HepG2 (cell line): ENCODE results near the gene TEF. TPM values are rescaled to one million over a fixed set of nuclear protein-coding genes. Genes with fewer than 3 reads are reported as not detected.
A peak's percentile ranks its signal among the peaks of the same experiment; 100 is the strongest.

ENCODE experiments used
- ATAC-seq: fragments of 200-7000 bp; cut with Tn5 transposase; 3 replicates; pipeline ENCODE4 v1.9.1; 2020; ENCODE audit warnings: mild to moderate bottlenecking, moderate library complexity
- BruUV-seq: library from RNA; stranded (reverse); fragments of 400-500 nt; replicated peaks from 2 replicates; lab custom pipeline; 2021; lab: Mats Ljungman, UMichigan
- CTCF ChIA-PET: fragments of 300-600 bp; formaldehyde crosslinking; extraction: SDS; loops from one replicate; lab custom pipeline; 2021; ENCODE audit warnings: low total read pairs, inconsistent platforms, low intra/inter-chr PET ratio; lab: Yijun Ruan, JAX
- POLR2A ChIA-PET: fragments of 350-600 bp; sonication (Branson Sonifier 250); formaldehyde crosslinking; loops from one replicate; lab custom pipeline; 2020; ENCODE audit warnings: antibody characterized with exemption, inconsistent platforms; lab: Yijun Ruan, JAX
- DNase-seq: peaks from one replicate; pipeline ENCODE4 v3.0.0-alpha.2; 2015; ENCODE audit warnings: low spot score
- FAIRE-seq: peaks from 3 replicates; lab custom pipeline; 2011; peaks lifted over from hg19 to GRCh38; lab: Jason Lieb, UNC
- H2AFZ ChIP-seq: one replicate; pipeline ENCODE4 v1.6.1; 2011; ENCODE audit warnings: low read length, inconsistent platforms
- H3K27ac ChIP-seq: fragments of 300-600 bp; 3 replicates; pipeline ENCODE4 v1.8.0; 2011; ENCODE audit warnings: mixed run types, mild to moderate bottlenecking, mixed read lengths, low read length, inconsistent platforms; ENCODE audit not compliant: insufficient read depth; ENCODE audit errors: extremely low read length
- H3K27me3 ChIP-seq, 2 experiments: fragments of 200-600 bp in 1 of 2; 2 replicates in 1 of 2; 3 replicates in 1 of 2; pipeline versions ENCODE4 v1.6.0 to v1.8.0; 2011; ENCODE audit warnings: low read length in 2 of 2, mild to moderate bottlenecking in 2 of 2, moderate library complexity in 2 of 2, inconsistent platforms in 1 of 2; ENCODE audit not compliant: insufficient read depth in 2 of 2, control insufficient read depth in 1 of 2
- H3K36me3 ChIP-seq, 2 experiments: fragments of 200-600 bp in 1 of 2; replicated peaks in 1 of 2; 2 replicates in 1 of 2; 3 replicates in 1 of 2; pipeline versions ENCODE4 v1.5.1 to v1.8.0; 2011; ENCODE audit warnings: low read length in 2 of 2, inconsistent platforms in 1 of 2; ENCODE audit not compliant: insufficient read depth in 2 of 2, control insufficient read depth in 1 of 2
- H3K4me1 ChIP-seq: 2 replicates; pipeline ENCODE4 v1.5.1; 2012; ENCODE audit warnings: low read length, inconsistent platforms; ENCODE audit not compliant: insufficient read depth
- H3K4me2 ChIP-seq: 2 replicates; pipeline ENCODE4 v1.6.0; 2011; ENCODE audit warnings: low read depth, low read length, inconsistent platforms
- H3K4me3 ChIP-seq, 3 experiments: fragments of 200-600 bp in 1 of 3; sonication (generic), shearing (Covaris generic) in 1 of 3; replicated peaks in 1 of 3; 2 replicates each; pipeline ENCODE4 v1.5.1; 2011 to 2016; ENCODE audit warnings: low read length in 3 of 3, inconsistent platforms in 2 of 3, low read depth in 2 of 3, mild to moderate bottlenecking in 2 of 3, control low read depth in 1 of 3, mixed read lengths in 1 of 3; ENCODE audit not compliant: insufficient read depth in 1 of 3
- H3K79me2 ChIP-seq: one replicate; pipeline ENCODE4 v1.6.1; 2011; ENCODE audit warnings: low read length, inconsistent platforms; ENCODE audit not compliant: insufficient read depth
- H3K9ac ChIP-seq: 2 replicates; pipeline ENCODE4 v1.6.0; 2011; ENCODE audit warnings: mild to moderate bottlenecking, low read depth, low read length, inconsistent platforms; ENCODE audit not compliant: insufficient read depth
- H3K9me3 ChIP-seq: 2 replicates; pipeline ENCODE4 v1.5.1; 2012; ENCODE audit warnings: mild to moderate bottlenecking, low read length
- H4K20me1 ChIP-seq: 2 replicates; pipeline ENCODE4 v1.6.0; 2011; ENCODE audit warnings: inconsistent platforms, mild to moderate bottlenecking, low read length, moderate library complexity; ENCODE audit not compliant: insufficient read depth
- ETV6 ChIP-seq: sonication (generic); formaldehyde crosslinking; conservative IDR thresholded peaks from 2 replicates; pipeline ENCODE4 v1.4.0; 2020; ENCODE audit warnings: missing genetic modification reagents
- FOXK1 ChIP-seq: sonication (generic); formaldehyde crosslinking; IDR thresholded peaks from 2 replicates; pipeline ENCODE4 v1.4.0; 2020; ENCODE audit warnings: low read depth, missing genetic modification reagents, borderline replicate concordance
- NR2F2 ChIP-seq: IDR thresholded peaks from 2 replicates; pipeline ENCODE4 v1.6.1; 2012; ENCODE audit warnings: low read depth, inconsistent platforms, borderline replicate concordance
- PHB2 ChIP-seq: fragments of 450-650 bp; IDR thresholded peaks from 2 replicates; pipeline ENCODE4 v1.6.1; 2018; ENCODE audit not compliant: partially characterized antibody
- RCOR2 ChIP-seq: IDR thresholded peaks from 2 replicates; pipeline ENCODE4 v1.6.1; 2016; ENCODE audit warnings: missing biosample characterization, missing genetic modification reagents
- RELA ChIP-seq: sonication (generic); formaldehyde crosslinking; IDR thresholded peaks from 2 replicates; pipeline ENCODE4 v1.4.0; 2020; ENCODE audit warnings: missing genetic modification reagents
- ZMYM3 ChIP-seq: sonication (generic); formaldehyde crosslinking; IDR thresholded peaks from 2 replicates; pipeline ENCODE4 v1.5.1; 2020; ENCODE audit warnings: mild to moderate bottlenecking, missing genetic modification reagents
- ZNF629 ChIP-seq: sonication (generic); formaldehyde crosslinking; conservative IDR thresholded peaks from 2 replicates; pipeline ENCODE4 v1.5.0; 2020; ENCODE audit warnings: missing genetic modification reagents
- ZNF790 ChIP-seq: sonication (generic); formaldehyde crosslinking; IDR thresholded peaks from 2 replicates; pipeline ENCODE4 v1.8.0; 2022; ENCODE audit warnings: missing genetic modification reagents, mild to moderate bottlenecking, borderline replicate concordance
- ZNF792 ChIP-seq: IDR thresholded peaks from 2 replicates; pipeline ENCODE4 v1.6.1; 2016
- ZSCAN25 ChIP-seq: sonication (generic); formaldehyde crosslinking; IDR thresholded peaks from 2 replicates; pipeline ENCODE4 v1.8.0; 2022; ENCODE audit warnings: mild to moderate bottlenecking, missing genetic modification reagents
- ZSCAN30 ChIP-seq: sonication (generic); formaldehyde crosslinking; IDR thresholded peaks from 2 replicates; pipeline ENCODE4 v1.5.0; 2020; ENCODE audit warnings: mild to moderate bottlenecking, missing genetic modification reagents
- ZSCAN31 ChIP-seq: sonication (generic); formaldehyde crosslinking; IDR thresholded peaks from 2 replicates; pipeline ENCODE4 v1.5.0; 2020; ENCODE audit warnings: low read depth, mild to moderate bottlenecking, missing genetic modification reagents
- WGBS: methylation state at CpG from one replicate; pipeline ENCODE4 v1.1.6; 2017; ENCODE audit warnings: low lambda C conversion rate; 5-methylcytosine and 5-hydroxymethylcytosine counted together
- in situ Hi-C: cut with HindIII; loops from 2 replicates; pipeline ENCODE4 v1.10.0; 2017; ENCODE audit warnings: low pct_unique_long_range_greater_than_20kb; ENCODE audit not compliant: extremely low pct_ligation_motif_present
- intact Hi-C: fragments of 100-400 bp; cut with micrococcal nuclease; formaldehyde crosslinking; loops from one replicate; pipeline ENCODE4 v1.10.0; 2022; ENCODE audit not compliant: unreplicated experiment
- polyA plus RNA-seq, 8 experiments: library from polyadenylated mRNA; depleted of rRNA in 3 of 8; stranded (reverse) in 7 of 8; unstranded in 1 of 8; fragments of >200 nt; fragmentation: Illumina TruSeq in 4 of 8; extraction: Trizol in 4 of 8; gene quantifications; 2 replicates each; pipeline versions ENCODE4 v1.2.1 to v1.2.3, GENCODE V29; 2011 to 2016; ENCODE audit warnings: low read depth in 4 of 8, missing spikeins in 1 of 8, mixed read lengths in 1 of 8; ENCODE audit not compliant: insufficient read depth in 1 of 8
- total RNA-seq, 5 experiments: library from RNA; depleted of rRNA; stranded (reverse); fragments of >200 nt; fragmentation: Illumina TruSeq; extraction: Trizol; gene quantifications; 2 replicates each; pipeline ENCODE4 v1.2.3, GENCODE V29; 2016; ENCODE audit warnings: low read depth in 1 of 5
- TF ChIP-seq, protein P1 (sequence below): sonication (generic); formaldehyde crosslinking; IDR thresholded peaks from 2 replicates; pipeline ENCODE4 v1.5.0; 2020; ENCODE audit warnings: mild to moderate bottlenecking, missing genetic modification reagents, borderline replicate concordance
- TF ChIP-seq, protein P2 (sequence below): sonication (generic); formaldehyde crosslinking; IDR thresholded peaks from 2 replicates; pipeline ENCODE4 v1.5.1; 2020; ENCODE audit warnings: missing genetic modification reagents, mild to moderate bottlenecking, borderline replicate concordance

TEF gene
- total and polyA plus RNA-seq, 2 of the 13 experiments (the other 11 are each of a cell fraction or from before 2014, with no cell fraction given), result 7.6 to 11.2 TPM

DNA sequence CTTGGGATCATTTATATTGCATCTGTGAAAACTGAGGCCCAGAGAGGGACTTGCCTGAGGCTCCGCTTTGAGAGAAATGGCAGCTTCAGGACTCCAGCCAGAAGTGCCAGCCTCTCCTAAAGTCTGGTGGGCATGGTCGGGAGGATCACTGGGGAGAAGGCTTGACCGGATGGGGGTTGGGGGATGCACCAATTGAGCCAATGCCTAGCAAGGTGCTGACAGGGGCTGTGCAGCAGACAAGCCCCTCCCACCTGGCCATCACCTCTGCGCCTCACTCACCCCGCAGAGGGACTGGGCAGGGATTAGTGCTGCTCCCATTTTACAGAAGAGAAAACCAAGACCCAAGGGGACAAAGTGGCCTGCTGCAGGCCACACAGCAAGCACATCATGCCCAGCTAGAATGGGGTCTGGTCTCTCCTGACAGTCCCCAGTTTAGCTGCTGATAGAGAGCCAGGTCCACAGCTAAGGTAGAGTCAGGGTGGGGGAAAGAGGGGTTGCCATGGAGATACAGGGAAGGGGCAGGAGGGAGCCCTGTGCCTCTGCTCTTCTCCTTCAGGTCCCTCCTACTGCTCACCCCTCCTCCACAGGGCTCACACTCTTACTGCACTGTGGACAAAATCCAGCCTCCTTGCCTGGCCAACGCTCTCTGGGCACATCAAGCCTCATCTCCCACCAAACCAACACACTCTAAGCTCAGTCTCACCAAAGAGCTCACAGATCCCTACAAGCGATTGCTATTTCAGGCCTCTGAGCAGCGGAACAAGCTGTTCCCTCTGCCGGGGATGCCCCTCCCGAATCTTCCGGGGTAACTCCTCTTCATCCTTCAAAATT lies 29.5 kb downstream of the TEF start:
- Histone ChIP-seq H3K79me2 (peaks cover 14% of the 10 kb centered on the region), H2AFZ (no peak overlapping the region), H3K4me2 (peak overlapping the region; percentile 14; the same call in 1 of the 2 replicates), H3K36me3 (no peaks in the 10 kb centered on the region), H3K27me3 (peaks cover 0 to 1% of the 10 kb centered on the region in 2 experiments; a peak in 2 of 5 replicates), H3K4me3 (no peak overlapping the region; a peak in 1 of 6 replicates), H3K9me3 (no peaks in the 10 kb centered on the region), H3K9ac (no peak overlapping the region), H4K20me1 (no peaks in the 10 kb centered on the region), H3K4me1 (peaks cover 63% of the 10 kb centered on the region), H3K27ac (no peak overlapping the region)
- no peak for DNase-seq
- ATAC-seq, result no peak; the same call in 2 of the 3 replicates
- 51% methylated on average over 10 of the region's 11 CpGs for WGBS
- CTCF ChIA-PET, result no interaction called here
- in situ Hi-C loops (no loop called here), intact Hi-C loops (no loop called here)
- FAIRE-seq, result no peak
- POLR2A ChIA-PET, result interaction anchor here (0.9 to 2.4 kb wide), 7 partner anchors 13 to 57 kb away, joined by 3 to 18 read pairs (median 4); partner anchors contain the start of genes ACO2, PHF5A, TEF and TOB2
- no TSS peak for BruUV-seq
- TF ChIP-seq NR2F2 (no peak), RELA (CRISPR knock-in tag) (no peak), ETV6 (no peak), ZSCAN31 (no peak), ZSCAN30 (no peak), ZNF629 (CRISPR knock-in tag) (peak; percentile 91), RCOR2 (CRISPR knock-in tag) (0 out of 2 replicates have a peak, but pooled peaks have one; percentile 22), ZMYM3 (CRISPR knock-in tag) (peak; percentile 72), ZNF792 (no peak), PHB2 (no peak), FOXK1 (CRISPR knock-in tag) (no peak), ZSCAN25 (peak; percentile 48; the same call in 1 of the 2 replicates), ZNF790 (CRISPR knock-in tag) (no peak)
- TF ChIP-seq, protein P1, sequence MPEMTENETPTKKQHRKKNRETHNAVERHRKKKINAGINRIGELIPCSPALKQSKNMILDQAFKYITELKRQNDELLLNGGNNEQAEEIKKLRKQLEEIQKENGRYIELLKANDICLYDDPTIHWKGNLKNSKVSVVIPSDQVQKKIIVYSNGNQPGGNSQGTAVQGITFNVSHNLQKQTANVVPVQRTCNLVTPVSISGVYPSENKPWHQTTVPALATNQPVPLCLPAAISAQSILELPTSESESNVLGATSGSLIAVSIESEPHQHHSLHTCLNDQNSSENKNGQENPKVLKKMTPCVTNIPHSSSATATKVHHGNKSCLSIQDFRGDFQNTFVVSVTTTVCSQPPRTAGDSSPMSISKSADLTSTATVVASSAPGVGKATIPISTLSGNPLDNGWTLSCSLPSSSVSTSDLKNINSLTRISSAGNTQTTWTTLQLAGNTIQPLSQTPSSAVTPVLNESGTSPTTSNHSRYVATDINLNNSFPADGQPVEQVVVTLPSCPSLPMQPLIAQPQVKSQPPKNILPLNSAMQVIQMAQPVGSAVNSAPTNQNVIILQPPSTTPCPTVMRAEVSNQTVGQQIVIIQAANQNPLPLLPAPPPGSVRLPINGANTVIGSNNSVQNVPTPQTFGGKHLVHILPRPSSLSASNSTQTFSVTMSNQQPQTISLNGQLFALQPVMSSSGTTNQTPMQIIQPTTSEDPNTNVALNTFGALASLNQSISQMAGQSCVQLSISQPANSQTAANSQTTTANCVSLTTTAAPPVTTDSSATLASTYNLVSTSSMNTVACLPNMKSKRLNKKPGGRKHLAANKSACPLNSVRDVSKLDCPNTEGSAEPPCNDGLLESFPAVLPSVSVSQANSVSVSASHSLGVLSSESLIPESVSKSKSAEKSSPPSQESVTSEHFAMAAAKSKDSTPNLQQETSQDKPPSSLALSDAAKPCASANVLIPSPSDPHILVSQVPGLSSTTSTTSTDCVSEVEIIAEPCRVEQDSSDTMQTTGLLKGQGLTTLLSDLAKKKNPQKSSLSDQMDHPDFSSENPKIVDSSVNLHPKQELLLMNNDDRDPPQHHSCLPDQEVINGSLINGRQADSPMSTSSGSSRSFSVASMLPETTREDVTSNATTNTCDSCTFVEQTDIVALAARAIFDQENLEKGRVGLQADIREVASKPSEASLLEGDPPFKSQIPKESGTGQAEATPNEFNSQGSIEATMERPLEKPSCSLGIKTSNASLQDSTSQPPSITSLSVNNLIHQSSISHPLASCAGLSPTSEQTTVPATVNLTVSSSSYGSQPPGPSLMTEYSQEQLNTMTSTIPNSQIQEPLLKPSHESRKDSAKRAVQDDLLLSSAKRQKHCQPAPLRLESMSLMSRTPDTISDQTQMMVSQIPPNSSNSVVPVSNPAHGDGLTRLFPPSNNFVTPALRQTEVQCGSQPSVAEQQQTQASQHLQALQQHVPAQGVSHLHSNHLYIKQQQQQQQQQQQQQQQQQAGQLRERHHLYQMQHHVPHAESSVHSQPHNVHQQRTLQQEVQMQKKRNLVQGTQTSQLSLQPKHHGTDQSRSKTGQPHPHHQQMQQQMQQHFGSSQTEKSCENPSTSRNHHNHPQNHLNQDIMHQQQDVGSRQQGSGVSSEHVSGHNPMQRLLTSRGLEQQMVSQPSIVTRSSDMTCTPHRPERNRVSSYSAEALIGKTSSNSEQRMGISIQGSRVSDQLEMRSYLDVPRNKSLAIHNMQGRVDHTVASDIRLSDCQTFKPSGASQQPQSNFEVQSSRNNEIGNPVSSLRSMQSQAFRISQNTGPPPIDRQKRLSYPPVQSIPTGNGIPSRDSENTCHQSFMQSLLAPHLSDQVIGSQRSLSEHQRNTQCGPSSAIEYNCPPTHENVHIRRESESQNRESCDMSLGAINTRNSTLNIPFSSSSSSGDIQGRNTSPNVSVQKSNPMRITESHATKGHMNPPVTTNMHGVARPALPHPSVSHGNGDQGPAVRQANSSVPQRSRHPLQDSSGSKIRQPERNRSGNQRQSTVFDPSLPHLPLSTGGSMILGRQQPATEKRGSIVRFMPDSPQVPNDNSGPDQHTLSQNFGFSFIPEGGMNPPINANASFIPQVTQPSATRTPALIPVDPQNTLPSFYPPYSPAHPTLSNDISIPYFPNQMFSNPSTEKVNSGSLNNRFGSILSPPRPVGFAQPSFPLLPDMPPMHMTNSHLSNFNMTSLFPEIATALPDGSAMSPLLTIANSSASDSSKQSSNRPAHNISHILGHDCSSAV, result no peak
- TF ChIP-seq, protein P2, sequence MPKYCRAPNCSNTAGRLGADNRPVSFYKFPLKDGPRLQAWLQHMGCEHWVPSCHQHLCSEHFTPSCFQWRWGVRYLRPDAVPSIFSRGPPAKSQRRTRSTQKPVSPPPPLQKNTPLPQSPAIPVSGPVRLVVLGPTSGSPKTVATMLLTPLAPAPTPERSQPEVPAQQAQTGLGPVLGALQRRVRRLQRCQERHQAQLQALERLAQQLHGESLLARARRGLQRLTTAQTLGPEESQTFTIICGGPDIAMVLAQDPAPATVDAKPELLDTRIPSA, result no peak
